Activated CD8-positive, alpha-beta memory T cell treated with anti-CD3 and anti-CD28 coated beads, Interleukin-2, amount 50 U/mL, for 1 hour (primary cell): ENCODE measurements around the gene CHN1.

Experiments used
- DNase-seq: peaks from one replicate; pipeline ENCODE4 v3.0.0-alpha.2; 2020; ENCODE audit errors: extremely low read depth

Gene CHN1

GRCh38 chr2:174924061-174924693, 81.0 kb downstream of the CHN1 start:
- no peak for DNase-seq

DNA sequence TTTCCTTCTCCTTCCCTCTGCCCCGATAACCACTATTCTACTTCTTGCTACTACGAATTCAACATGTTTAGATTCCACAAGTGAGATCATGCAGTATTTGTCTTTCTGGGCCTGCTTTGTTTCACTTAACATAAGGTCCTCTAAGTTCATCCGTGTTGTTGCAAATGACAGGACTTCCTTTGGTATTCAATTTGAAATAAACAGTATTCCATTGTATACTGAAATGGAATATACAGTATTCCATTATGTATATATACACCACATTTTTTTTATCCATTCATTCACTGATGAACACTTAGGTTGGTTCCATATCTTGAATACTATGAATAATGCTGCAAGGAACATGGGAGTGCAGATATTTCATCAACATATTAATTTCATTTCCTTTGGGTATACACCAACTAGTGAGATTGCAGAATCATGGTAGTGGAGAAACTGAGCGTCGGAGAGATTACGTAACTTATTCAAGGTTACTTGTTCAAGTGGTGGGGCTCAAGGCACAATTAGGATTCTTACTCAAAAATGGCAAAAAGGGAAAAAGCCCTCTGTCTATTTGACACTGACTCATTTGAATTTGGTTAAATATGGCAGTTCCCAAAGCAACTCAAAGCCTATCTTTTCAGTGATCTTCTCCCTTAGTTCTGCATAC, 85.1 kb downstream of the CHN1 start:
- DNase-seq: no peak

GRCh38 chr2:174918886-174919526, 86.2 kb downstream of the CHN1 start:
- no peak for DNase-seq

DNA sequence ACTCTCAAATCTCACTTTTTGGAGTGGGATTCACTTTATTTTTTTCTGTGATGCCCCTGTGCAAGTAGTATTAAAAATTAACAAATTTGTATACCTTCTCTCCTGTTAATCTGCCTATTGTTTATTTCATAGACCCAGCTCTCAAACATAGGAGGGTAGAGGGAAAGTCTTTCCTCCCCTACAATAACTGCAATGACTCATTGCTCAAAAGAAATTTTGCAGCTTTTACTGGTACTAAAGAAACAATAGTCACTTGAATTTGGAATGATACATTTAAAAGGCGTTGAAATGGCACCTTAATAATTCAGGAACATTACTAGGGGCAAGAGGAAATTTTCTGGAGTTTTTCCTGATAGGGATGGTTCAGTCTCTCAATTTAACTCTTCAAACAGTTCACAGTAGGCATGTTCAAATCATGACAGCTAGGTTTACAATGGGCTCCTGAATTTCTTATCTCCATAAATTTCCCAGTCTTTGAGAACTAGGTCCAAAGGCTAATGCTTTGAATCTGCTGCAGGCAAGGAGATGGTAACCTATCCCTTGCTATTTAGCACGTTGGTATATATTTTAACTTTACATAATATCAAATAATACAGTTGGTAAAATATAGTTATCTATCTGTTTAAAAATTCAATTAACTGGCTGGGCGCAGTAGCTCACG, 88.8 kb downstream of the CHN1 start:
- no peak for DNase-seq

DNA sequence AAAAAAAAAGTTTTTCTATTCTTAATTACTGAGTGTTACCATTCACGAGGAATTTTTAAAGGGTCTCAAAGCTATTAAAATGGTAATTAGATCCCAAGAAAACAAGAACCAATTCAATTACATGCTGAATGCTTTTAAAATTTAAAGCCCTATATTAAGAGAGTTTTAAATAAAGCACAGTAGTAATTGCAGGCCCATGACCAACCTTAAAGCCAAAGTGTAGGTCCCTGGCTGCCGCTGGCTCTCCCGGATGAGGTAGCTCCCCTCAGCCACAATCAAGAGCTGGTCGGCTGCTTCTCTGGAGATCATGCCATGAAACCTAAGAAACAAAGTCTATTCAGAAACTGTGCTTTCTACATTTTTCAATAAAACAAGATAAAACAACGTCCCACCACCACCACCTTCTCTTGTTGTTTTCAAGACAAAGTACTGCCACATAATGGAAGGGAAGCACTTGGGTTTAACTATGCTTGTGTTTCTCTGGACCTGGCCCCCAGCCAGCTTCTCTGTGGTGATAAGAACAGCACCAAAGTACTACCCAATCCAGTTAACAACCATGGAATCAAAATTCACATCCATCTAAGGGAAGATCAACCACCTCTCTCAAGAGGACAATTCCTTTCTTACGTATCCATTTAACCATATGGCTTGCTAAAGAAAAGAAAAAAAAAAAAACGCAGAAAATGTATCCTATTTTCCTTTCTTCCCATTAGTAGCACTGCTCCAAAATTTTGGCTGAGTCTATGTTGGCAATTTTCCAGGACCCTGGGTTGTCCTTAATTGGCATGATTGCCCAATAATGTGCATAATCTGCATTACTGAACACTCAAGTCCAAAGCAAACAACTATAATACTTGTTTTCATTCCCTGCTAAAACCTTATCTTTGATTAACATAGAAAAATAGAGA, 90.1 kb downstream of the CHN1 start:
- no peak for DNase-seq

- DNase-seq: no peak
These were observed 96.9 kb downstream of the CHN1 start for GRCh38 chr2:174908284-174908683.

DNA sequence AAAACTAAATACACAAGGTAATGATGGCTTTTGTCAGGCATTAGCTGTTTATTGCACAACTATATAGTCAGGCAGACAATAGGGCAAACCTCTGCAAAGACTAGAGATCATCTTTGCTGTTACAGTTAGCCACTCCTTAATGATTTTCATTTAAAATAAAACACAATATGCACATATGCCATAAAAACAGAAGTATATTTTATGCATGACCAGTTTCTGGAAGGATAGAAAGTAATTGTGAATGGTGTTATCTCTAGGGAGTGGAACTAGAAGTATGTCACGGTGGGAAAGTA, 102.0 kb downstream of the CHN1 start:
- DNase-seq: no peak

- DNase-seq: no peak
These were observed 102.5 kb downstream of the CHN1 start for GRCh38 chr2:174902506-174903263.

DNA sequence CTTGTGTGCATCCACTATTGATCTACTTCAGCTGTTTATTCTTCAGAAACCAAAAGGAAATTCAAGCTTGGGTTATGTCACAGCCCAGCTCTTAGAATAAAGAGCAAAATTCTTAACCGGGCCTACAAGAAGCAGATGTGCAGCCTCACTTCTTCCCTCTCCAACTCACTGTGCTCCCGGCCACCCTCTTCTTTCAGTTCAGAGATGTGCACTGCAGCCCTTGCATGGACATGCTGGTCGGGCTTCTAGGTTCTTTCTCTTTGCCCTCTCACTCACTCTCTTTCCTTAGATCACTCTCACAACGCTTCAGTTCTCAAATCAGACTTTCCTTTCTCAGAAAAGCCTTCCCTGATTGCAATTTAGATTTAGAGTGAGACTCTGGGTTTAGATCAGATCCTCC, 104.1 kb downstream of the CHN1 start:
- no peak for DNase-seq

GRCh38 chr2:174897286-174897685, 107.9 kb downstream of the CHN1 start:
- no peak for DNase-seq

- no peak for DNase-seq
These were observed 112.2 kb downstream of the CHN1 start for GRCh38 chr2:174893018-174893417.

DNA sequence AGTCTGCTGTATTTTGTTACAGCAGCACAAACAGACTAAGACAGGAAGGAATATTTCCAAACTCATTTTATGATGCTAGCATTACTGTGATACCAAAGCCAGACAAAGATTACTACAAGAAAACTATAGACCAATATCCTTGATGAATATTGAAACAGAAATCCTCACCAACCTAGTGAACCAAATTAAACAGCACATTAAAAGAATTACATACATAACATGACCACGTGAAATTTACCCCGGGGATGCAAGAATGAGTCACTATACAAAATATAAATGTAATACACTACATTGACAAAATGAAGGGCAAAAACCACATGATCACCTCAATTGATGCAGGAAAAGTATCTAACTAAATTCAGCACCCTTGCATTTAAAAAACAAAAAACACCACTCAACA, 112.6 kb downstream of the CHN1 start:
- no peak for DNase-seq

- no peak for DNase-seq
These were observed 116.4 kb downstream of the CHN1 start for GRCh38 chr2:174888646-174889271.

DNA sequence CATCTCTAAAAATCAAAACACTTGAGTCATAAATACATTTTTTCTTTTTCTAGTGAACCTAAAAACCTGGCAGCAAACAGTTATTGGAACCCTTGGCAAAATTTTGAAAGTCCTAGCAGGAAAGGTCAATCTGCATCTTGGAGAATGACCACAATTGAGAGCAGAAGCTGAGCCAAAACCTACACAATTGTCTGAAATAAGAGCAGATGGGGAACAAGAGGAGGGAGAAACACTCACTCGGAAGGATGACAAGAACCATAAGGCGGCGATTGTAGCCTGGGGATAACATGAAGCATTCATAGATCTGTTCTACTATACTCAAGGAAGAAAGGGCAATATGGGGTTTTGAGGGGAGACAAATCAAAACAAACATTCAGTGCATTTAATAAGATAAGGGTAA, 117.0 kb downstream of the CHN1 start:
- no peak for DNase-seq

DNA sequence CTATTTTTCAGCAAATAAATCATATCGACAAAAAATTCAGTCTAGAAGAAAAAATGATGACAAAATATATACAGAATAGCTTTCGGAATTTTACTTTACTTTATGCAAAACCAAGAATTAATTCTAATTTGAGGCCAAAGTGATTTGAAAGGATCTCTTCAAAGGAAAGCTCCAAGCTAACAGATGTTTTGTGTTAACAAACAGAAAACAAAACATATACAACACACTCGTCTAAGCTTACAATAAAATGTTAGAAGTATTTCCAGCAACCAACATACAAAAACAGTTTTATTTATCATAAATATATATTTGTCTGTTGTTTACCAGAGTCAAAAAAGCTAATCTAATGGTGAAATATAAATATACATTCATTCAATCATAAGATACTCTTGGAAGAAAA, 122.8 kb downstream of the CHN1 start:
- DNase-seq: no peak

DNA sequence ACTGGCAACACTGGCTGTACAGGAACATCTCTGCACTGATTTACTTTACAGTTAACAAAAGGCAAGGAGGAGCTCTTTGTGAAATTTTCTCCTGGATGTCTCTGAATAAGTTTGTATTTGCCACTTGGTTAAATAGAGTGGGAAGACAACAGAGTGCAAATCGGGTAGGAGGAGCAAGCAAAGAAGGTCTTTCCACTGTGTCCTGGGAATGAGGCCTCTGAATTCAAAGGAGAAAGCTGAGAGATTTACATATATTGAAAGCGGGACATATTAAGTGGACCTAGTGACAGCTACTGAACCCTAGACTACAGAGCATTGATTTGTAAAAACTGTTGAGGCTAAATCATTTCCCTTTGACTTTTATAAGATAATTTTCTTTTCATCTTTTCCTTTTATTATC, 123.5 kb downstream of the CHN1 start:
- no peak for DNase-seq

DNA sequence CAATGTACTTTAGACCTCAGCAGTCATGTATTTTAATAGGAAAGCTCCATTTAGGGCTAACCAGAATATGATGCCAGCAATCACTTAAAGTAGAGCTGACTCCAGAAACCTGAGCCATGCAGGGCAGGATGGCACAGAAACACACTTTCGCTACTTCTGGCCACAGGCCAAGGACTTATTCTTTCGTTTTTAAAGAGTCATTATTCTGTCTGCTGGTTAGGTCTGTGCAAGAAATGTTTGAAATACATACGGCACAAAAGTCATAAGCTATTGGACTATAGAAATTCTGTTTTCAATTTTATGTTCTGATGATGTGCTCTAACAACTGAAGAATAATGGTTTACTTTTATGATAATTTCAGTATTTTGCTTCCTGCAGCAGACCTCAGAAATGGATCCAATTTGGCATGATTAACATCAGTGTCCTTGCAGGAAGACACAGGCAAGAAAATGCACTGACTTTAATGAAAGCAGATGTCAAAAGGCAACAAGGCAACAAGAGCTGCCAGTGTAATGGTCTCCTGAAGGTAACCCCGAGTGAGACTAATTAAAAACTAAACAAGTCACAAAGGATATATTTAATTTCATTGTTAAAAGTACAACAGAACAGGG, 126.5 kb downstream of the CHN1 start:
- no peak for DNase-seq

GRCh38 chr2:174877751-174878150, 127.4 kb downstream of the CHN1 start:
- no peak for DNase-seq

GRCh38 chr2:174877301-174877700, 127.9 kb downstream of the CHN1 start:
- DNase-seq: no peak

GRCh38 chr2:174874085-174874484, 131.1 kb downstream of the CHN1 start:
- no peak for DNase-seq
